HEK293 (cell line): ENCODE results near the gene TEC.

ENCODE experiments used
- CTCF ChIP-seq: fragments of 450-650 bp; formaldehyde crosslinking; IDR thresholded peaks from 2 replicates; pipeline ENCODE4 v1.5.1; 2016; ENCODE audit warnings: missing biosample characterization, missing genetic modification characterization
- TCF7L2 ChIP-seq: IDR thresholded peaks from 2 replicates; pipeline ENCODE4 v1.6.1; 2011; ENCODE audit warnings: low read depth, mild to moderate bottlenecking, inconsistent platforms, low read length, moderate library complexity, borderline replicate concordance
- ZNF140 ChIP-seq: fragments of 450-650 bp; formaldehyde crosslinking; IDR thresholded peaks from 2 replicates; pipeline ENCODE4 v1.5.1; 2016; ENCODE audit warnings: missing biosample characterization, missing genetic modification characterization

GRCh38 chr4:48118081-48118480, 151.6 kb downstream of the TEC start:
- TF ChIP-seq ZNF140 (tag by site-specific recombination) (no peak), TCF7L2 (no peak), CTCF (tag by site-specific recombination) (no peak)
